ENCODE data around the gene PRLH.

The PRLH gene

GRCh38 chr2:237565974-237566373, 400 bp upstream of the PRLH start:
- DNase-seq (ENCODE audit: low read depth, low spot score): no peak

- no peak for DNase-seq (ENCODE audit: low read depth, low spot score)
Measured at GRCh38 chr2:237567276-237568029, 1.1 kb downstream of the PRLH start.

- DNase-seq (ENCODE audit: low read depth, low spot score): no peak
Measured at GRCh38 chr2:237568121-237568660, 1.8 kb downstream of the PRLH start.

GRCh38 chr2:237569041-237569440, 2.7 kb downstream of the PRLH start:
- no peak for DNase-seq (ENCODE audit: low read depth, low spot score)

GRCh38 chr2:237569896-237570295, 3.5 kb downstream of the PRLH start:
- DNase-seq (ENCODE audit: low read depth, low spot score): no peak

GRCh38 chr2:237570776-237571335, 4.5 kb downstream of the PRLH start:
- DNase-seq (ENCODE audit: low read depth, low spot score): no peak

GRCh38 chr2:237571551-237571950, 5.2 kb downstream of the PRLH start:
- no peak for DNase-seq (ENCODE audit: low read depth, low spot score)

GRCh38 chr2:237572021-237572741, 5.8 kb downstream of the PRLH start:
- DNase-seq (ENCODE audit: low read depth, low spot score): peak; percentile 68

- no peak for DNase-seq (ENCODE audit: low read depth, low spot score)
Measured at GRCh38 chr2:237572742-237573101, 6.3 kb downstream of the PRLH start.

GRCh38 chr2:237573721-237574415, 7.5 kb downstream of the PRLH start:
- no peak for DNase-seq (ENCODE audit: low read depth, low spot score)

GRCh38 chr2:237574467-237574866, 8.1 kb downstream of the PRLH start:
- no peak for DNase-seq (ENCODE audit: low read depth, low spot score)

- DNase-seq (ENCODE audit: low read depth, low spot score): no peak
Measured at GRCh38 chr2:237574894-237575868, 8.8 kb downstream of the PRLH start.

- DNase-seq (ENCODE audit: low read depth, low spot score): no peak
Measured at GRCh38 chr2:237575869-237576862, 9.8 kb downstream of the PRLH start.

GRCh38 chr2:237576974-237577373, 10.6 kb downstream of the PRLH start:
- DNase-seq (ENCODE audit: low read depth, low spot score): no peak

- no peak for DNase-seq (ENCODE audit: low read depth, low spot score)
Measured at GRCh38 chr2:237577458-237577857, 11.1 kb downstream of the PRLH start.

GRCh38 chr2:237577956-237578870, 11.8 kb downstream of the PRLH start:
- DNase-seq (ENCODE audit: low read depth, low spot score): no peak

- no peak for DNase-seq (ENCODE audit: low read depth, low spot score)
Measured at GRCh38 chr2:237581326-237581725, 15.0 kb downstream of the PRLH start.
